ENCODE measurements around the gene NFIC. TPM values are rescaled to one million over a fixed set of nuclear protein-coding genes. Genes with fewer than 3 reads are reported as not detected.

NFIC gene
- total and polyA plus RNA-seq, 4 experiments from 2014 or later: 1.9 to 30.9 (median 24.6) TPM

- no peak overlapping the region for H3K4me3 ChIP-seq (ENCODE audit: low read length in 2 of 2)
- Mint-ChIP-seq H3K27me3 (no peaks in the 10 kb centered on the region), H3K9me3 (peaks cover 0 to 4% (median 0%) of the 10 kb centered on the region in 8 donors), H3K27ac (peak overlapping the region in 1 of 7 donors; percentile 99), H3K4me3 (no peak overlapping the region), H3K4me1 (peaks cover 9 to 21% (median 13%) of the 10 kb centered on the region in 4 donors), H3K36me3 (peaks cover 4 to 13% of the 10 kb centered on the region in 2 donors)
- H3K27ac ChIP-seq (ENCODE audit: low read depth, low read length): no peak overlapping the region
- ChIA-PET POLR2A (ENCODE audit: partially characterized antibody) (no interaction called here), CTCF (ENCODE audit: partially characterized antibody) (interaction anchor here (8.4 kb wide), 1 partner anchor 105 kb away, joined by 150 read pairs; no protein-coding TSS in a partner anchor)
- H3K4me1 ChIP-seq (ENCODE audit: insufficient read depth, low read length): peaks cover 12% of the 10 kb centered on the region
- intact Hi-C loops (cut with micrococcal nuclease): loop anchor here (10.0 kb wide), 1 partner anchor 69 kb away; the partner anchor contains the start of gene NFIC
- no peaks in the 10 kb centered on the region for H3K27me3 ChIP-seq (ENCODE audit: insufficient read depth, low read length)
- H3K36me3 ChIP-seq (ENCODE audit: insufficient read depth, low read length): no peaks in the 10 kb centered on the region
- DNase-seq: no peak
- H3K9me3 ChIP-seq (ENCODE audit: control insufficient read depth in 1 of 2, low read length in 2 of 2): no peaks in the 10 kb centered on the region
Observed at GRCh38 chr19:3433313-3433712, 66.9 kb downstream of the NFIC start.

DNA sequence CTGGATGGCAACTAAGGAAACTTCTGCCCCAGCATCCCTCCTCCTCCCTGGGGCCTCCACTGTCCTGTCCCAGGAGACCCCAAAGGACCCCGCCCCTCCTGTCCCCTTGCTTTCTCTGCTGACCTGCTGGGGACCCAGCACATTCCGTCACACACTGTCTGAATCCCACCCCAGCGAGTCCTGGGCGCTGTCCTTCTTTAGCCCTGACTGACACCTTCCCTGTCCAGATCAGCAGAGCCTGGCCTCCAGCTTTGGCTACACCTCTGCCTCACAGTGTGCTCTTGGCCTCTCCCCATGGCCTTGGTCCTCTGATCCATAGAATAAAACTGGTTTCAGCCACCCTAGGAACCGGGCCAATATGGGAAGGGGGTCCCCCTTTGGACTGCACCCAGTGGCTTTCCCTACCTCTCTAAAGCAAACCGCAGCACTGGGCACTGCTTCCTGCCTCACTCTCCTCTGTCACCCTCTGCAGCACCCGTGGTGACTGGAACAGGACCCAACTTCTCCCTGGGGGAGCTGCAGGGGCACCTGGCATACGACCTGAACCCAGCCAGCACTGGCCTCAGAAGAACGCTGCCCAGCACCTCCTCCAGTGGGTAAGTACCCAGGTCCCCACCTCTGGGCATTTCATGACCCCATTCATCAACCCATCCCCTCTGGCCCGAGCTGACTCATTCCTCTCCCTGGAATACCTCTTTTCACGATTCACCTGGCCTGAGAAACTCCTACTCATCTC is 67.6 kb downstream of the NFIC start:
- H3K27ac ChIP-seq (ENCODE audit: low read depth, low read length): peak overlapping the region; percentile 84
- peak overlapping the region; percentile 92 to 99 (median 96) for H3K4me3 Mint-ChIP-seq
- H3K9me3 Mint-ChIP-seq: peaks cover 0 to 4% (median 0%) of the 10 kb centered on the region in 8 donors
- no peaks in the 10 kb centered on the region for H3K27me3 Mint-ChIP-seq
- H3K9me3 ChIP-seq (ENCODE audit: control insufficient read depth in 1 of 2, low read length in 2 of 2): no peaks in the 10 kb centered on the region
- H3K27ac Mint-ChIP-seq: peak overlapping the region; percentile 94 to 99 (median 99)
- intact Hi-C loops (cut with micrococcal nuclease): loop anchor here (10.0 kb wide), 1 partner anchor 69 kb away; the partner anchor contains the start of gene NFIC
- H3K4me1 Mint-ChIP-seq: peaks cover 9 to 21% (median 13%) of the 10 kb centered on the region in 4 donors
- H3K36me3 Mint-ChIP-seq: peaks cover 4 to 13% of the 10 kb centered on the region in 2 donors
- CTCF ChIA-PET (ENCODE audit: partially characterized antibody): interaction anchor here (8.4 kb wide), 1 partner anchor 106 kb away, joined by 150 read pairs; no protein-coding TSS in a partner anchor
- POLR2A ChIA-PET (ENCODE audit: partially characterized antibody): interaction anchor here (0.9 to 2.0 kb wide), 6 partner anchors 70 to 781 kb away, joined by 3 to 11 read pairs (median 6); partner anchors contain the start of genes MRPL54, NCLN and TLE5
- peak overlapping the region; percentile 68 to 95 for H3K4me3 ChIP-seq (ENCODE audit: low read length in 2 of 2)
- H3K27me3 ChIP-seq (ENCODE audit: insufficient read depth, low read length): no peaks in the 10 kb centered on the region
- no peak for DNase-seq
- H3K4me1 ChIP-seq (ENCODE audit: insufficient read depth, low read length): peaks cover 12% of the 10 kb centered on the region
- no peaks in the 10 kb centered on the region for H3K36me3 ChIP-seq (ENCODE audit: insufficient read depth, low read length)

- Mint-ChIP-seq H3K9me3 (peaks cover 0 to 3% (median 0%) of the 10 kb centered on the region in 8 donors), H3K36me3 (peaks cover 4 to 14% of the 10 kb centered on the region in 2 donors), H3K4me1 (peaks cover 9 to 21% (median 13%) of the 10 kb centered on the region in 4 donors), H3K4me3 (peak overlapping the region; percentile 92 to 99 (median 96)), H3K27me3 (no peaks in the 10 kb centered on the region), H3K27ac (peak overlapping the region; percentile 94 to 99 (median 99))
- H3K4me1 ChIP-seq (ENCODE audit: insufficient read depth, low read length): peaks cover 12% of the 10 kb centered on the region
- POLR2A ChIA-PET (ENCODE audit: partially characterized antibody): interaction anchor here (0.7 to 2.0 kb wide), 11 partner anchors 71 to 780 kb away, joined by 3 to 11 read pairs (median 3); partner anchors contain the start of genes FZR1, MRPL54, NCLN and TLE5
- DNase-seq: peak; percentile 92 to 96 (median 95)
- CTCF ChIA-PET (ENCODE audit: partially characterized antibody): interaction anchor here (0.6 to 8.4 kb wide), 2 partner anchors 107 to 572 kb away, joined by 3 to 150 read pairs; no protein-coding TSS in a partner anchor
- H3K36me3 ChIP-seq (ENCODE audit: insufficient read depth, low read length): no peaks in the 10 kb centered on the region
- no peaks in the 10 kb centered on the region for H3K9me3 ChIP-seq (ENCODE audit: control insufficient read depth in 1 of 2, low read length in 2 of 2)
- intact Hi-C loops (cut with micrococcal nuclease): loop anchor here (1.0 to 10.0 kb wide), 3 partner anchors 65 to 71 kb away; partner anchors contain the start of genes DOHH, FZR1 and NFIC
- H3K27me3 ChIP-seq (ENCODE audit: insufficient read depth, low read length): no peaks in the 10 kb centered on the region
- H3K4me3 ChIP-seq (ENCODE audit: low read length in 2 of 2): peak overlapping the region; percentile 68 to 95
- H3K27ac ChIP-seq (ENCODE audit: low read depth, low read length): peak overlapping the region; percentile 84
Observed at GRCh38 chr19:3434630-3435553, 68.5 kb downstream of the NFIC start.

- H3K36me3 Mint-ChIP-seq: peaks cover 0 to 9% of the 10 kb centered on the region in 2 donors
- intact Hi-C loops (cut with micrococcal nuclease): no loop called here
- peak overlapping the region in 2 of 7 donors; percentile 12 to 62 for H3K27ac Mint-ChIP-seq
Observed at GRCh38 chr19:3440082-3440481, 73.7 kb downstream of the NFIC start.

GRCh38 chr19:3441089-3441985 is 75.0 kb downstream of the NFIC start:
- Histone ChIP-seq H3K4me3 (ENCODE audit: low read length in 2 of 2) (no peak overlapping the region), H3K27me3 (ENCODE audit: insufficient read depth, low read length) (no peaks in the 10 kb centered on the region), H3K4me1 (ENCODE audit: insufficient read depth, low read length) (no peaks in the 10 kb centered on the region), H3K27ac (ENCODE audit: low read depth, low read length) (no peak overlapping the region), H3K9me3 (ENCODE audit: control insufficient read depth in 1 of 2, low read length in 2 of 2) (no peaks in the 10 kb centered on the region), H3K36me3 (ENCODE audit: insufficient read depth, low read length) (no peaks in the 10 kb centered on the region)
- no peak overlapping the region for H3K4me3 Mint-ChIP-seq
- H3K27ac Mint-ChIP-seq: no peak overlapping the region
- no peak for DNase-seq
- peaks cover 5% of the 10 kb centered on the region in 2 donors for H3K36me3 Mint-ChIP-seq
- ChIA-PET POLR2A (ENCODE audit: partially characterized antibody) (no interaction called here), CTCF (ENCODE audit: partially characterized antibody) (interaction anchor here (1.4 to 2.1 kb wide), 4 partner anchors 10 to 115 kb away, joined by 4 to 12 read pairs (median 7); no protein-coding TSS in a partner anchor)
- H3K27me3 Mint-ChIP-seq: no peaks in the 10 kb centered on the region
- H3K9me3 Mint-ChIP-seq: no peaks in the 10 kb centered on the region
- peaks cover 0 to 8% (median 4%) of the 10 kb centered on the region in 4 donors for H3K4me1 Mint-ChIP-seq
- intact Hi-C loops (cut with micrococcal nuclease): no loop called here

More at GRCh38 chr19:3440082-3440481, 73.7 kb downstream of the NFIC start:
- Histone ChIP-seq H3K4me1 (ENCODE audit: insufficient read depth, low read length) (peaks cover 5% of the 10 kb centered on the region), H3K36me3 (ENCODE audit: insufficient read depth, low read length) (no peaks in the 10 kb centered on the region), H3K27ac (ENCODE audit: low read depth, low read length) (no peak overlapping the region), H3K27me3 (ENCODE audit: insufficient read depth, low read length) (no peaks in the 10 kb centered on the region), H3K9me3 (ENCODE audit: control insufficient read depth in 1 of 2, low read length in 2 of 2) (no peaks in the 10 kb centered on the region), H3K4me3 (ENCODE audit: low read length in 2 of 2) (no peak overlapping the region)
- POLR2A ChIA-PET (ENCODE audit: partially characterized antibody): no interaction called here
- DNase-seq: peak; percentile 47 to 58 (median 48)
- H3K27me3 Mint-ChIP-seq: no peaks in the 10 kb centered on the region
- peaks cover 1 to 17% (median 8%) of the 10 kb centered on the region in 4 donors for H3K4me1 Mint-ChIP-seq
- H3K4me3 Mint-ChIP-seq: peak overlapping the region in 1 of 8 donors; percentile 30
- CTCF ChIA-PET (ENCODE audit: partially characterized antibody): interaction anchor here (0.7 to 1.7 kb wide), 5 partner anchors 9 to 373 kb away, joined by 3 to 6 read pairs (median 4); no protein-coding TSS in a partner anchor
- H3K9me3 Mint-ChIP-seq: no peaks in the 10 kb centered on the region

- H3K9me3 ChIP-seq (ENCODE audit: control insufficient read depth in 1 of 2, low read length in 2 of 2): no peaks in the 10 kb centered on the region
- H3K4me3 Mint-ChIP-seq: no peak overlapping the region
- H3K27me3 ChIP-seq (ENCODE audit: insufficient read depth, low read length): no peaks in the 10 kb centered on the region
- no peak overlapping the region for H3K27ac ChIP-seq (ENCODE audit: low read depth, low read length)
- H3K27me3 Mint-ChIP-seq: no peaks in the 10 kb centered on the region
- ChIA-PET POLR2A (ENCODE audit: partially characterized antibody) (no interaction called here), CTCF (ENCODE audit: partially characterized antibody) (interaction anchor here (1.6 to 2.1 kb wide), 3 partner anchors 11 to 115 kb away, joined by 4 to 12 read pairs (median 8); no protein-coding TSS in a partner anchor)
- H3K4me1 Mint-ChIP-seq: peaks cover 0 to 8% (median 4%) of the 10 kb centered on the region in 4 donors
- intact Hi-C loops (cut with micrococcal nuclease): no loop called here
- no peak overlapping the region for H3K4me3 ChIP-seq (ENCODE audit: low read length in 2 of 2)
- no peak overlapping the region for H3K27ac Mint-ChIP-seq
- no peak for DNase-seq
- H3K36me3 ChIP-seq (ENCODE audit: insufficient read depth, low read length): no peaks in the 10 kb centered on the region
- peaks cover 5% of the 10 kb centered on the region in 2 donors for H3K36me3 Mint-ChIP-seq
- no peaks in the 10 kb centered on the region for H3K9me3 Mint-ChIP-seq
- no peaks in the 10 kb centered on the region for H3K4me1 ChIP-seq (ENCODE audit: insufficient read depth, low read length)
Observed at GRCh38 chr19:3441986-3442329, 75.6 kb downstream of the NFIC start.
